Hematopoietic multipotent progenitor cell treated with erythropoietin and hydrocortisone succinate and interleukin-3 and kit ligand, for 17 days (in vitro differentiated cells): ENCODE measurements around the gene MLH3.
"Not testable (repeated sequence)": the region's sequence is repeated elsewhere in the genome, so short reads cannot be mapped to it uniquely, and the experiment has no call there.

ENCODE experiments used
- DNase-seq: peaks from one replicate; pipeline ENCODE4 v3.0.0-alpha.2; 2015; ENCODE audit warnings: low spot score

Gene MLH3

GRCh38 chr14:75050852-75051555, at the start of gene MLH3:
TSS of gene MLH3 (minus strand) at chr14:75051467. CDS start at chr14:75049655, 1,812 bp downstream.
- peak; percentile 81 for DNase-seq

DNA sequence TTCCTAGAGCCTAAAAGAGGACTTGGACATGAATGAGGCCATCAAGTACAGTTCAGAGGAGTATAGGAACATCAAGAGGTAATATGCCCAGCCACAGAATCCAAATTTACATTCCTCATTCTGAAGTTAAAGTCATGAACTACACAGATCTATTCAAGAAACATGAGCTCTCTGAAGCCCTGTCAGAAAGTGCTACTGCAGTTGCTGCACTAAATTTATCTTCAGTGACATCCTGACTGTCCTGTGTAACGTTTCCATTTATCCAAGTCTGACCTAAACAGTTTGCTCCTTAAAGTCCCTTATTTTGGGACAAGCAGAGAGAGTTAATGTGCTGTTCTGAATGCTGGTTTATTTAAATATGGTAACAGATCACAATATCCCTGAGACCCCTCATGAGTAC, 47.4 kb upstream of the MLH3 start:
- no peak for DNase-seq

DNA sequence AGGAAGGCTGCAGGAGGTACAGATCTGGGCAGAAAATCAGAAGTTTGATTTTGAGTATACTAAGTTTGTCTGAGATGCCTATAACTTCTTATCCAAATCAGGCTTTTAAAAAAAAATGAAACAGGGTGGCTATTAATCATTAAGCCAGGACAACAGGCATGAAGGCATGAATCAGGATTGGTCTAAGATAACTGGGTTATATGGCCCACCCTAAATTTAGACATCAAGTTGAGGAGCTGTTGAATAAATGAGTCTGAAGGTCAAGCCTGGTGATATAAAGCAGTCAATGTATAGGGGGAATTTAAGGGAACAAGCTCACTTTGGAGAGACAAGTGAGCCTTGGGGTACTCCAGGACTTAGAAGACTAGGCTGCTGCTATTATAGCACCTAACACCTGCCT, 46.9 kb upstream of the MLH3 start:
- no peak for DNase-seq

- DNase-seq: no peak
Measured at GRCh38 chr14:75096959-75097358, 45.7 kb upstream of the MLH3 start.

DNA sequence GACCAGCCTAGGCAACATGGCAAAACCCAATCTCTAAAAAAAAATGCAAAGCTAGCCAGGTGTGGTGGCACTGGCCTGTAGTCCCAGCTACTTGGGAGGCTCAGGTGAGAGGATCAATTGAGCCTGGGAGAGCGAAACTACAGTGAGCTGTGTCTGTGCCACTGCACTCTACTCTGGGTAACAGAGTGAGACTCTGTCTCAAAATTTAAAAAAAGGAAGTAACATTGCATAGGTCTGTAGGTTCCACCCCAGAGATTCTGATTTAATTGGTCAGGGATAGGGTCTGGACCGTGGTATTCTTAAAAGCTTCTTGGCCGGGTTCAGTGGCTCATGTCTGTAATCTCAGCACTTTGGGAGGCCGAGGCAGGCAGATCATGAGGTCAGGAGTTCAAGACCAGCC, 44.4 kb upstream of the MLH3 start:
- no peak for DNase-seq

- DNase-seq: no peak
Measured at GRCh38 chr14:75094896-75095295, 43.6 kb upstream of the MLH3 start.

- no peak for DNase-seq
Measured at GRCh38 chr14:75092698-75093097, 41.4 kb upstream of the MLH3 start.

GRCh38 chr14:75091251-75091650, 40.0 kb upstream of the MLH3 start:
- DNase-seq: no peak

DNA sequence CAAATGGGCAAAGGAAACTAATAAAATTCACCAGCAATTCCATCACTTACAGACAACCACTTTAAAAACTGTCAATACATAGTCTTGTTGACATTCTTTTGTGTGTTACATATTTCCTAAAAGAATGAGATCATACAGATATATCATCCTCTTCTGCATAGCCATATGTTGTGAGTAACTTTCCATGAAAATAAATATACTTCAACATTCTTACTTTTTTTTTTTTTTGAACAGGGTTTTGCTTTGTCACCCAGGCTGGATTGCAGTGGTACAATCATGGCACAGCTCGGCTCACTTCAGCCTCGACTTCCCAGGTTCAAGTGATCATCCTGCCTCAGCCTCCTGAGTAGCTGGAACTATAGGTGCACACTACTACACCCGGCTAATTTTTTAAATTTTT, 39.1 kb upstream of the MLH3 start:
- no peak for DNase-seq

DNA sequence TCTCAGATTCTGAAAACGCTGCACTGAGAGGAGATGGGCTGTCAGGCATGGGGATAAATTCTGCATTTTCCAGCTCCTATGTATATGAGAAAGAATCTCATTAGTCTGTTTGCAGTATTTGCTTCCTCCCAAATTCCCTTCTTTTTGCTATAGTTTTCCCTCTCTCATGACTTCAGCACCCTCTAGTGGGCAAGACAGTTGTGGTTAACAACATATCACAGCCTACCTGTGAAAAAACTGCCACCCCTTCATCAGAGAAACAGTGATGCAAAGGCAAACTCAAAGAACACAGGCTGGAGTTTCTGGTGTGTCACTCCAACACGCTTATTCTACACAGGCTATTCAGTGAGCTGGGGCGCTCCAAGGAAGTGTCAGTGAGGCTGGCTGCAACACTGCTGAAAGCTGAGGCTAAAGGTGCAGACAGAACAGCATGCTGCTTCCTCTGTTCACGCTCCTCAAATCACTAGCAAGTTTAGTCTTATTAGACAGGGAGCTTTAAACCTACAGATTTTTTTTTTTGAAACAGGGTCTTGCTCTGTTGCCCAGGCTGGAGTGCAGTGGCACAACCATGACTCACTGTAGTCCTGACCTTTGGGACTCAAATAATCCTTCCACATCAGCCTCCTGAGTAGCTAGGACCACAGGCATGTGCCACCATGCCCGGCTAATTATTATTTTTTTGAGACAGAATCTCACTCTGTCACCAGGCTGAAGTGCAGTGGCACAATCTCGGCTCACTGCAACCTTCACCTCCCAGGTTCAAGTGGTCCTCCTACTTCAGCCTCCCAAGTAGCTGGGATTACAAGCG, 37.5 kb upstream of the MLH3 start:
- DNase-seq: peak; percentile 76

DNA sequence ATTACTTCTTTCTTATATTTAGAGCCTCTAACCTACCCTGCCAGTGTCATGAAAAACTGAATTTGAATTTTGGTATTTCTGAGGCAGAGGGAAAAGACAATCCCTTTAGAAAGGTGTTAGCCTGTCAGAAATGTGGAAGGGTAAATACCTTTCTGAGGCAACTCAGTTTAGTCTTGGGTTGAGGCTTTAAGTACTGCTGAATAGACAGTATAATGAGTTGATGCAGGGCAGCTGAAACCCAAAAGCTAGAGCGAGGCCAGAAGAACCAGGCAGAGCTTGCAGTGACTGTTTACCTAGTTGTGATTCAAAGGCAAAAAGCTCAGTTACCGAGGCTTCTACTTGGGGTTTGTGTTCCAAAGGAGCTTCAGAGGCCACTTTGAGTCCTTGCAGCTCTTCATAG, 36.9 kb upstream of the MLH3 start:
- no peak for DNase-seq

- no peak for DNase-seq
Measured at GRCh38 chr14:75084513-75084912, 33.2 kb upstream of the MLH3 start.

DNA sequence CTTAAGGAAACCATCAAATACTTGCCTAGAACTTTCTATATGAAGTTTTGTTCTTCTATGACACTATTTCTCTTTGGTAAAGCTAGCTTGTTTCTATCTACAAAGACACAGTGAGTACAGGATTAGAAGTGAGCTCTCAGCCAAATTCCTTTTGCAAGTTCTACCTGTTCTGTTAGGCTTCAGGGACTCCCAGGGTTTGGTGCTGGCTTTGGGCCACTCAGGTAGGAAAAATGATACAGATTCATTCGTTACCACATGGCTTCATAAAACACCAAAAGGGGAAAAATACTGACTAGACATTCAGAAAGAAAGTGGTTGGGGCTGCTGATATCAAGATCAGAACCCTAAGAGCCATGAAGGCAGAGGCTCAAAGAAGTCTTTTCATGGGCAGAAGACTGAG, 32.0 kb upstream of the MLH3 start:
- DNase-seq: no peak

DNA sequence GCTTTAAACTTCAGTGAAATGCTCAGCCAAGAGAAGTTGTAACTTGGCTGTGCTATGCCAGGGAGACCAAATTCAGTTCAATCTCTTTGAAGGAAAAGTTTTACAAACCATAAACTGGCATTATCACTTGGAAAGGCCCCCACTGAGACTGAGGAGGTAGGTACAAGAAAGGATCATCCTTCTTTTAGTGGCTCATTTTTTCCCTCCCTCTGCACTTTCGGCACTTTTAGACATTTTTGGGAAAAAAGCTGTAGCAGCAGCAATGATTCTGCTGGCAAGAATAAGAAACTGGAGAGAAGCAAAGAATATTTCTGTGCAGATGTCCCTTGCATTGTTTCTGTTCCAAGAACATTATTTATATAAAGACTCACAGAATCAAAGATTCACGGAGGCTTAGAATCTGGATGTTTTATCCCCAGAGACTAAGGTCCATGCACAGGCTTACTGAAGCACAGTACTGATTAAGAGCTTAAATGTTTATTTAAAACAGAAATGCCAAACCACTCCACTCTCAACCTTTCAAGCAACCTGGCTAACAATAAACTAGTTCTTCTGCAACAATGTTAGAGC, 30.5 kb upstream of the MLH3 start:
- no peak for DNase-seq

- DNase-seq: no peak
Measured at GRCh38 chr14:75079521-75079920, 28.3 kb upstream of the MLH3 start.

GRCh38 chr14:75077794-75078193, 26.5 kb upstream of the MLH3 start:
- no peak for DNase-seq

DNA sequence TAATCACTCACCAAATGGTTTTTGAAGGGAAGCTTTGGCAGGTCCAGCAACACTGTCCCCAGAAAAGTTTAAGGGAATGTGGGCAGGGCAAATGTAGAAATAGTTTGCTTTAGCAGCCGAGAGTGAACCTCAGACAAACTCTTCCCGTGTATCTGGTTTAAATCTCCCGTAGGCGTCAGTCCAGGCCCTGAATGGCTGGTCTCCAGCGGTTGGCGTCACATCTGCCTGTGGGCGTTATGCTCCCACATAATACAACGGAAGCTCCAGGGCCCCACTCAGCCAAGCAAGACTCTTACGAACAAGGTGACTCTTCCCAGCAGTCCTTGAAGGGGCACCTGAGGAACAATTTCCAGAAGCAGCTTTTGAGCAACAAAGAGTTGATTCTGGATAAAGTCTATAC, 19.1 kb upstream of the MLH3 start:
- no peak for DNase-seq

- DNase-seq: no peak
Measured at GRCh38 chr14:75069811-75070145, 18.5 kb upstream of the MLH3 start.

GRCh38 chr14:75069121-75069810, 18.0 kb upstream of the MLH3 start, which contains the start of gene ZC2HC1C:
TSS of gene ZC2HC1C (plus strand) at chr14:75069641. CDS start at chr14:75070574, 933 bp downstream.
- DNase-seq: peak; percentile 79

- no peak for DNase-seq
Measured at GRCh38 chr14:75068294-75069120, 17.2 kb upstream of the MLH3 start.

DNA sequence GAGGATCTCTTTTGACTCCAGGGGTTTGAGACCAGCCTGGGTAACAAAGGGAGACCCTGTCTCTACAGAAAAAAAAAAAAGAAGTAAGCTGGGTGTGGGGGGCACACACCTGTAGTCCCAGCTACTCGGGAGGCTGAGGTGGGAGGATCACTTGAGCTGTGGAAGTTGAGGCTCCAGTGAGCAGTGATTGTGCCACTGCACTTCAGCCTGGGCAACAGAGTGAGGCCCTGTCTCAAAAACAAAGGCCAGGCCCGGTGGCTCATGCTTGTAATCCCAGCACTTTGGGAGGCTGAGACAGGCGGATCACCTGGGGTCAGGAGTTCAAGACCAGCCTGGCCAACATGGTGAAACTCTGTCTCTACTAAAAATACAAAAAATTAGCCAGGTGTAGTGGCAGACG, 16.5 kb upstream of the MLH3 start:
- not testable (repeated sequence) for DNase-seq

DNA sequence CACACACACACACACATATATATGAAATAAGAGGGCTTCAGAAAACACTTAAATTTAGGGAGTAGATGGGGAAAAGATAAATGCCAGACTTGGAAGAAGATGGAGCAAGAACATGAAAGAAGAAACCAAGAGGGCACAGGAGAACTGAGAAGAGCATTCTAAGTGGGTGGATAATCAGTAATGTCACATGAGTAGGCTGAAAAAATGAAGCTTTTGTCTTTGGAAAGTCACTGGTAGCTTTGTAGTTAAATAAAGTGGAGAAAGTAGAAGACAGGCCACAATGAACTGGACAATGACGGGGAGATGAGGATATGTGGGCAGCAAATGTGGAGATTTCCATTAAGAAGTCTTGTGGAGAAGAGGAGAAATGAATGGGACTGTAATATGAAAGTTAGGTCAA, 15.9 kb upstream of the MLH3 start:
- DNase-seq: no peak
